HepG2 (cell line): ENCODE data around the gene KLHL17. TPM values are rescaled to one million over a fixed set of nuclear protein-coding genes. Genes with fewer than 3 reads are reported as not detected.

Experiments
- CCDC6 ChIP-seq: sonication (generic); formaldehyde crosslinking; IDR thresholded peaks from 2 replicates; pipeline ENCODE4 v1.8.1; 2022; ENCODE audit warnings: mild to moderate bottlenecking, missing genetic modification reagents, moderate library complexity
- CREB3 ChIP-seq: sonication (generic); formaldehyde crosslinking; IDR thresholded peaks from 2 replicates; pipeline ENCODE4 v1.5.0; 2020; ENCODE audit warnings: missing genetic modification reagents
- GABPB1 ChIP-seq: IDR thresholded peaks from 2 replicates; pipeline ENCODE4 v1.6.1; 2016; ENCODE audit warnings: mild to moderate bottlenecking, missing genetic modification reagents, moderate library complexity, missing compliant biosample characterization
- GATA4 ChIP-seq: sonication (generic); IDR thresholded peaks from 2 replicates; pipeline ENCODE4 v1.6.1; 2016; ENCODE audit warnings: antibody characterized with exemption, low read depth, borderline replicate concordance
- HNRNPL ChIP-seq: fragments of 200-400 bp; formaldehyde crosslinking; IDR thresholded peaks from 2 replicates; pipeline ENCODE4 v1.6.1; 2017; ENCODE audit warnings: mild to moderate bottlenecking, low read depth, low read length
- JUND ChIP-seq: sonication (generic); formaldehyde crosslinking; IDR thresholded peaks from 2 replicates; pipeline ENCODE4 v1.8.0; 2022; ENCODE audit warnings: mild to moderate bottlenecking, missing genetic modification reagents
- KLF12 ChIP-seq: sonication (generic); formaldehyde crosslinking; IDR thresholded peaks from 2 replicates; pipeline ENCODE4 v1.4.0; 2020; ENCODE audit warnings: missing genetic modification reagents, borderline replicate concordance
- MATR3 ChIP-seq: sonication (generic); formaldehyde crosslinking; IDR thresholded peaks from 2 replicates; pipeline ENCODE4 v1.4.0; 2020; ENCODE audit warnings: missing genetic modification reagents
- MBD4 ChIP-seq: IDR thresholded peaks from 2 replicates; pipeline ENCODE4 v1.6.1; 2012; ENCODE audit warnings: low read length, inconsistent platforms, borderline replicate concordance
- MXD1 ChIP-seq: sonication (generic); formaldehyde crosslinking; IDR thresholded peaks from 2 replicates; pipeline ENCODE4 v1.4.0; 2020; ENCODE audit warnings: mild to moderate bottlenecking, missing genetic modification reagents
- MYNN ChIP-seq: sonication (generic); formaldehyde crosslinking; IDR thresholded peaks from 2 replicates; pipeline ENCODE4 v1.4.0; 2020; ENCODE audit warnings: mild to moderate bottlenecking, low read depth, missing genetic modification reagents
- NAIF1 ChIP-seq: sonication (generic); formaldehyde crosslinking; IDR thresholded peaks from 2 replicates; pipeline ENCODE4 v1.5.0; 2020; ENCODE audit warnings: mild to moderate bottlenecking, missing genetic modification reagents, borderline replicate concordance
- PHB2 ChIP-seq: fragments of 450-650 bp; IDR thresholded peaks from 2 replicates; pipeline ENCODE4 v1.6.1; 2018; ENCODE audit not compliant: partially characterized antibody
- RARA ChIP-seq: IDR thresholded peaks from 2 replicates; pipeline ENCODE4 v1.6.1; 2016; ENCODE audit warnings: missing genetic modification reagents, missing compliant biosample characterization
- SAP130 ChIP-seq: IDR thresholded peaks from 2 replicates; pipeline ENCODE4 v1.6.1; 2016; ENCODE audit warnings: low read depth
- SMAD1 ChIP-seq: sonication (generic); formaldehyde crosslinking; IDR thresholded peaks from 2 replicates; pipeline ENCODE4 v1.4.0; 2020; ENCODE audit warnings: missing genetic modification reagents, low read depth, mild to moderate bottlenecking, borderline replicate concordance
- YEATS4 ChIP-seq: sonication (generic); formaldehyde crosslinking; IDR thresholded peaks from 2 replicates; pipeline ENCODE4 v1.4.0; 2020; ENCODE audit warnings: missing genetic modification reagents, borderline replicate concordance
- ZFP37 ChIP-seq: sonication (generic); formaldehyde crosslinking; IDR thresholded peaks from 2 replicates; pipeline ENCODE4 v1.4.0; 2020; ENCODE audit warnings: missing genetic modification reagents, borderline replicate concordance
- ZNF136 ChIP-seq: sonication (generic); formaldehyde crosslinking; IDR thresholded peaks from 2 replicates; pipeline ENCODE4 v1.8.1; 2022; ENCODE audit warnings: low read depth, mild to moderate bottlenecking, moderate library complexity, missing genetic modification reagents
- ZNF232 ChIP-seq: sonication (generic); formaldehyde crosslinking; IDR thresholded peaks from 2 replicates; pipeline ENCODE4 v1.4.0; 2020; ENCODE audit warnings: missing genetic modification reagents, borderline replicate concordance
- ZNF275 ChIP-seq: sonication (generic); formaldehyde crosslinking; IDR thresholded peaks from 2 replicates; pipeline ENCODE4 v1.8.0; 2022; ENCODE audit warnings: missing genetic modification reagents, mild to moderate bottlenecking, inconsistent platforms, borderline replicate concordance
- ZNF337 ChIP-seq: sonication (generic); formaldehyde crosslinking; IDR thresholded peaks from 2 replicates; pipeline ENCODE4 v1.5.1; 2020; ENCODE audit warnings: missing genetic modification reagents, low read depth, mild to moderate bottlenecking, borderline replicate concordance
- ZNF343 ChIP-seq: sonication (generic); formaldehyde crosslinking; IDR thresholded peaks from 2 replicates; pipeline ENCODE4 v1.4.0; 2020; ENCODE audit warnings: mild to moderate bottlenecking, missing genetic modification reagents
- ZNF432 ChIP-seq: sonication (generic); formaldehyde crosslinking; IDR thresholded peaks from 2 replicates; pipeline ENCODE4 v1.5.0; 2020; ENCODE audit warnings: missing genetic modification reagents, mild to moderate bottlenecking, borderline replicate concordance
- ZNF556 ChIP-seq: sonication (generic); formaldehyde crosslinking; IDR thresholded peaks from 2 replicates; pipeline ENCODE4 v1.4.0; 2020; ENCODE audit warnings: mild to moderate bottlenecking, missing genetic modification reagents, borderline replicate concordance
- ZNF777 ChIP-seq: sonication (generic); formaldehyde crosslinking; IDR thresholded peaks from 2 replicates; pipeline ENCODE4 v1.4.0; 2020; ENCODE audit warnings: missing genetic modification reagents
- ZNF782 ChIP-seq: sonication (generic); formaldehyde crosslinking; IDR thresholded peaks from 2 replicates; pipeline ENCODE4 v1.4.0; 2020; ENCODE audit warnings: missing genetic modification reagents, mild to moderate bottlenecking, borderline replicate concordance
- polyA plus RNA-seq, 8 experiments: library from polyadenylated mRNA; depleted of rRNA in 3 of 8; stranded (reverse) in 7 of 8; unstranded in 1 of 8; fragments of >200 nt; fragmentation: Illumina TruSeq in 4 of 8; extraction: Trizol in 4 of 8; gene quantifications; 2 replicates each; pipeline versions ENCODE4 v1.2.1 to v1.2.3, GENCODE V29; 2011 to 2016; ENCODE audit warnings: low read depth in 4 of 8, missing spikeins in 1 of 8, mixed read lengths in 1 of 8; ENCODE audit not compliant: insufficient read depth in 1 of 8
- total RNA-seq, 5 experiments: library from RNA; depleted of rRNA; stranded (reverse); fragments of >200 nt; fragmentation: Illumina TruSeq; extraction: Trizol; gene quantifications; 2 replicates each; pipeline ENCODE4 v1.2.3, GENCODE V29; 2016; ENCODE audit warnings: low read depth in 1 of 5
- TF ChIP-seq, protein P1 (sequence below): sonication (generic); formaldehyde crosslinking; IDR thresholded peaks from 2 replicates; pipeline ENCODE4 v1.9.0; 2022; ENCODE audit warnings: low read depth, missing genetic modification reagents

KLHL17 gene
- total and polyA plus RNA-seq, 2 of the 13 experiments (the other 11 are each of a cell fraction or from before 2014, with no cell fraction given), result 9.3 to 24.7 TPM

GRCh38 chr1:966135-966703 lies 5.8 kb downstream of the KLHL17 start, which contains the start of gene PLEKHN1 (continued):
- TF ChIP-seq ZNF432 (CRISPR knock-in tag), result no peak
- no peak for TF ChIP-seq HNRNPL
- TF ChIP-seq MBD4, result no peak
- no peak for TF ChIP-seq ZNF782 (CRISPR knock-in tag)
- TF ChIP-seq SAP130 (CRISPR knock-in tag), result 0 out of 2 replicates have a peak, but pooled peaks have one; percentile 48
- no peak for TF ChIP-seq GATA4
- TF ChIP-seq ZNF556 (CRISPR knock-in tag), result no peak
- no peak for TF ChIP-seq MXD1 (CRISPR knock-in tag)
- TF ChIP-seq JUND (CRISPR knock-in tag), result no peak
- no peak for TF ChIP-seq MATR3 (CRISPR knock-in tag)
- 0 out of 2 replicates have a peak, but pooled peaks have one; percentile 82 for TF ChIP-seq ZNF275 (CRISPR knock-in tag)
- TF ChIP-seq, protein P1, sequence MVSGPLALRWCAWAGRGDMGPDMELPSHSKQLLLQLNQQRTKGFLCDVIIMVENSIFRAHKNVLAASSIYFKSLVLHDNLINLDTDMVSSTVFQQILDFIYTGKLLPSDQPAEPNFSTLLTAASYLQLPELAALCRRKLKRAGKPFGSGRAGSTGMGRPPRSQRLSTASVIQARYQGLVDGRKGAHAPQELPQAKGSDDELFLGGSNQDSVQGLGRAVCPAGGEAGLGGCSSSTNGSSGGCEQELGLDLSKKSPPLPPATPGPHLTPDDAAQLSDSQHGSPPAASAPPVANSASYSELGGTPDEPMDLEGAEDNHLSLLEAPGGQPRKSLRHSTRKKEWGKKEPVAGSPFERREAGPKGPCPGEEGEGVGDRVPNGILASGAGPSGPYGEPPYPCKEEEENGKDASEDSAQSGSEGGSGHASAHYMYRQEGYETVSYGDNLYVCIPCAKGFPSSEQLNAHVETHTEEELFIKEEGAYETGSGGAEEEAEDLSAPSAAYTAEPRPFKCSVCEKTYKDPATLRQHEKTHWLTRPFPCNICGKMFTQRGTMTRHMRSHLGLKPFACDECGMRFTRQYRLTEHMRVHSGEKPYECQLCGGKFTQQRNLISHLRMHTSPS (CRISPR knock-in tag), result no peak
- TF ChIP-seq ZNF343 (CRISPR knock-in tag), result no peak
- no peak for TF ChIP-seq KLF12 (CRISPR knock-in tag)
- TF ChIP-seq PHB2, result no peak
- 0 out of 2 replicates have a peak, but pooled peaks have one; percentile 16 for TF ChIP-seq ZFP37 (CRISPR knock-in tag)
- peak; percentile 59; the same call in 1 of the 2 replicates for TF ChIP-seq YEATS4 (CRISPR knock-in tag)
- no peak for TF ChIP-seq CREB3 (CRISPR knock-in tag)
- no peak for TF ChIP-seq ZNF136 (CRISPR knock-in tag)
- TF ChIP-seq ZNF777 (CRISPR knock-in tag), result peak; percentile 62
- TF ChIP-seq SMAD1, result 0 out of 2 replicates have a peak, but pooled peaks have one; percentile 24
- TF ChIP-seq ZNF337 (CRISPR knock-in tag), result no peak
- TF ChIP-seq GABPB1 (CRISPR knock-in tag), result peak; percentile 54; the same call in 1 of the 2 replicates
- no peak for TF ChIP-seq NAIF1
- peak; percentile 74 for TF ChIP-seq RARA
- TF ChIP-seq CCDC6 (CRISPR knock-in tag), result no peak
- no peak for TF ChIP-seq MYNN (CRISPR knock-in tag)
- TF ChIP-seq ZNF232, result no peak
